ENCODE data around the gene ZNF639. TPM values are rescaled to one million over a fixed set of nuclear protein-coding genes. Genes with fewer than 3 reads are reported as not detected.

The ZNF639 gene
- total RNA-seq, 2 experiments from 2014 or later: 88.1 to 90.8 TPM

GRCh38 chr3:179308001-179308400 lies 14.8 kb upstream of the ZNF639 start:
- no peaks in the 10 kb centered on the region for H3K9me3 Mint-ChIP-seq
- ChIA-PET POLR2A (interaction anchor here (0.5 kb wide), 1 partner anchor 20 kb away, joined by 3 read pairs; no protein-coding TSS in a partner anchor), CTCF (no interaction called here)
- no peaks in the 10 kb centered on the region for H3K4me1 Mint-ChIP-seq (ENCODE audit: low read depth)
- H3K27ac ChIP-seq (ENCODE audit: low read depth in 1 of 2, low read length in 2 of 2): no peak overlapping the region
- H3K4me3 Mint-ChIP-seq: no peak overlapping the region
- H3K36me3 Mint-ChIP-seq (ENCODE audit: low read depth): no peaks in the 10 kb centered on the region
- H3K9me3 ChIP-seq (ENCODE audit: control insufficient read depth in 1 of 2, insufficient read depth in 1 of 2, low read length in 2 of 2): no peaks in the 10 kb centered on the region
- no peaks in the 10 kb centered on the region for H3K4me1 ChIP-seq (ENCODE audit: insufficient read depth, low read length)
- intact Hi-C loops (cut with DNase I, micrococcal nuclease): no loop called here
- no peak for DNase-seq
- no peak for TF ChIP-seq CTCF (IDR thresholded peaks at IDR 0.05)
- H3K27ac Mint-ChIP-seq: no peak overlapping the region
- no peaks in the 10 kb centered on the region for H3K27me3 Mint-ChIP-seq
- H3K4me3 ChIP-seq (ENCODE audit: low read length): no peak overlapping the region
- H3K27me3 ChIP-seq (ENCODE audit: control insufficient read depth in 1 of 2, insufficient read depth in 2 of 2, low read length in 2 of 2): no peaks in the 10 kb centered on the region
- no peak for ATAC-seq (ENCODE audit: poor library complexity)
- H3K36me3 ChIP-seq (ENCODE audit: insufficient read depth, low read length): no peaks in the 10 kb centered on the region

GRCh38 chr3:179309225-179310078 lies 13.4 kb upstream of the ZNF639 start:
- intact Hi-C loops (cut with DNase I, micrococcal nuclease): loop anchor here (5.0 to 10.0 kb wide), 2 partner anchors 75 to 112 kb away; no protein-coding TSS in a partner anchor
- no peak for ATAC-seq (ENCODE audit: poor library complexity)
- POLR2A ChIA-PET: no interaction called here

GRCh38 chr3:179318876-179319275 lies 4.0 kb upstream of the ZNF639 start:
- Mint-ChIP-seq H3K4me3 (no peak overlapping the region), H3K9me3 (no peaks in the 10 kb centered on the region), H3K4me1 (ENCODE audit: low read depth) (peaks cover 33% of the 10 kb centered on the region), H3K27ac (no peak overlapping the region), H3K36me3 (ENCODE audit: low read depth) (peaks cover 15% of the 10 kb centered on the region), H3K27me3 (no peaks in the 10 kb centered on the region)
- ATAC-seq (ENCODE audit: poor library complexity) (no peak), DNase-seq (no peak)
- CTCF ChIA-PET: interaction anchor here (1.0 kb wide), 1 partner anchor 304 kb away, joined by 3 read pairs; no protein-coding TSS in a partner anchor
- H3K27ac ChIP-seq (ENCODE audit: low read depth in 1 of 2, low read length in 2 of 2): no peak overlapping the region
- no peaks in the 10 kb centered on the region for H3K27me3 ChIP-seq (ENCODE audit: control insufficient read depth in 1 of 2, insufficient read depth in 2 of 2, low read length in 2 of 2)
- H3K9me3 ChIP-seq (ENCODE audit: control insufficient read depth in 1 of 2, insufficient read depth in 1 of 2, low read length in 2 of 2): no peaks in the 10 kb centered on the region
- H3K4me1 ChIP-seq (ENCODE audit: insufficient read depth, low read length): peaks cover 11% of the 10 kb centered on the region
- intact Hi-C loops (cut with DNase I, micrococcal nuclease): loop anchor here (2.0 to 10.0 kb wide), 4 partner anchors 84 to 882 kb away; partner anchors contain the start of gene ZMAT3 (in 1 of the 2)
- no peak for TF ChIP-seq CTCF (IDR thresholded peaks at IDR 0.05)
- H3K4me3 ChIP-seq (ENCODE audit: low read length): no peak overlapping the region
- H3K36me3 ChIP-seq (ENCODE audit: insufficient read depth, low read length): no peaks in the 10 kb centered on the region
- POLR2A ChIA-PET: no interaction called here

More at GRCh38 chr3:179309225-179310078, 13.4 kb upstream of the ZNF639 start:
- no peak for DNase-seq
- no peak overlapping the region for H3K4me3 ChIP-seq (ENCODE audit: low read length)
- CTCF ChIA-PET: interaction anchor here (1.1 kb wide), 1 partner anchor 15 kb away, joined by 3 read pairs; no protein-coding TSS in a partner anchor
- TF ChIP-seq CTCF (IDR thresholded peaks at IDR 0.05): no peak
- no peaks in the 10 kb centered on the region for H3K27me3 Mint-ChIP-seq
- H3K27ac ChIP-seq (ENCODE audit: low read depth in 1 of 2, low read length in 2 of 2): no peak overlapping the region
- no peaks in the 10 kb centered on the region for H3K4me1 ChIP-seq (ENCODE audit: insufficient read depth, low read length)
- H3K36me3 ChIP-seq (ENCODE audit: insufficient read depth, low read length): no peaks in the 10 kb centered on the region
- no peaks in the 10 kb centered on the region for H3K4me1 Mint-ChIP-seq (ENCODE audit: low read depth)
- no peak overlapping the region for H3K4me3 Mint-ChIP-seq
- H3K9me3 ChIP-seq (ENCODE audit: control insufficient read depth in 1 of 2, insufficient read depth in 1 of 2, low read length in 2 of 2): no peaks in the 10 kb centered on the region
- H3K36me3 Mint-ChIP-seq (ENCODE audit: low read depth): no peaks in the 10 kb centered on the region
- no peak overlapping the region for H3K27ac Mint-ChIP-seq
- no peaks in the 10 kb centered on the region for H3K9me3 Mint-ChIP-seq
- no peaks in the 10 kb centered on the region for H3K27me3 ChIP-seq (ENCODE audit: control insufficient read depth in 1 of 2, insufficient read depth in 2 of 2, low read length in 2 of 2)
